Brain microvascular endothelial cell (primary cell): ENCODE measurements around the gene CD8B2.

Source experiments
- DNase-seq: peaks from one replicate; pipeline ENCODE4 v3.0.0-alpha.2; 2020
- H3K27ac ChIP-seq: fragments of 250-450 bp; sonication (Bioruptor Pico); 2 replicates; pipeline ENCODE4 v1.5.1; 2020; ENCODE audit warnings: mild to moderate bottlenecking, moderate library complexity
- H3K27me3 ChIP-seq: fragments of 250-450 bp; sonication (Bioruptor Pico); replicated peaks from 2 replicates; pipeline ENCODE4 v1.5.1; 2020; ENCODE audit warnings: mild to moderate bottlenecking
- H3K36me3 ChIP-seq: fragments of 250-450 bp; sonication (Bioruptor Pico); replicated peaks from 2 replicates; pipeline ENCODE4 v1.5.1; 2020; ENCODE audit warnings: mild to moderate bottlenecking
- H3K4me3 ChIP-seq: 2 replicates; pipeline ENCODE4 v1.5.1; 2011; ENCODE audit warnings: low read depth, mild to moderate bottlenecking, control low read depth, low read length, moderate library complexity
- in situ Hi-C: cut with HindIII; loops from 2 replicates; pipeline ENCODE4 v1.10.0; 2017; ENCODE audit warnings: low sequenced_read_pairs, low pct_ligation_motif_present
- TF ChIP-seq, protein P1 (sequence below): IDR thresholded peaks from 2 replicates; pipeline ENCODE4 v1.5.1; 2011; ENCODE audit warnings: low read depth, mild to moderate bottlenecking, moderate library complexity, low read length, control low read depth, inconsistent platforms; ENCODE audit errors: missing control alignments

Gene CD8B2

DNA sequence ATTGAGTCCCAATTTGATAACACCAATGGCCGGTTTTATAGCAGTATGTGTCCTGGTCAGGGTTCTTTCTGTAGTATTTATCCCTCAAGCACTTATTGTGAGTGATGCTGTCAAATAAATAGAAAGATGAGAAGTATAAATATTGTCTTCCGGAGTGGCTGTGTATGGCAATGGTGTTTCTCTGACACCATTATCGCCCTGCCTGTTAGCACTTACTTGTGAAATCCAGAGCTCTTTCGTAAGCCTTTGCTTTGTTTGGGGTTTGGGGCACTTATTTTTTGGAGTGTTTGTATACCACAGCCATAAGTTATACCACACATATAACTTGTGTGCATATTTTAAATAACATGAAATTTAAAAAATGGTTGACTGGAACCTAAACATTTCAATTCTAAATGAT is 29.3 kb downstream of the CD8B2 start:
- Histone ChIP-seq H3K27ac (no peak overlapping the region), H3K27me3 (no peaks in the 10 kb centered on the region), H3K4me3 (no peak overlapping the region), H3K36me3 (no peaks in the 10 kb centered on the region)
- no peak for DNase-seq
- TF ChIP-seq, protein P1, sequence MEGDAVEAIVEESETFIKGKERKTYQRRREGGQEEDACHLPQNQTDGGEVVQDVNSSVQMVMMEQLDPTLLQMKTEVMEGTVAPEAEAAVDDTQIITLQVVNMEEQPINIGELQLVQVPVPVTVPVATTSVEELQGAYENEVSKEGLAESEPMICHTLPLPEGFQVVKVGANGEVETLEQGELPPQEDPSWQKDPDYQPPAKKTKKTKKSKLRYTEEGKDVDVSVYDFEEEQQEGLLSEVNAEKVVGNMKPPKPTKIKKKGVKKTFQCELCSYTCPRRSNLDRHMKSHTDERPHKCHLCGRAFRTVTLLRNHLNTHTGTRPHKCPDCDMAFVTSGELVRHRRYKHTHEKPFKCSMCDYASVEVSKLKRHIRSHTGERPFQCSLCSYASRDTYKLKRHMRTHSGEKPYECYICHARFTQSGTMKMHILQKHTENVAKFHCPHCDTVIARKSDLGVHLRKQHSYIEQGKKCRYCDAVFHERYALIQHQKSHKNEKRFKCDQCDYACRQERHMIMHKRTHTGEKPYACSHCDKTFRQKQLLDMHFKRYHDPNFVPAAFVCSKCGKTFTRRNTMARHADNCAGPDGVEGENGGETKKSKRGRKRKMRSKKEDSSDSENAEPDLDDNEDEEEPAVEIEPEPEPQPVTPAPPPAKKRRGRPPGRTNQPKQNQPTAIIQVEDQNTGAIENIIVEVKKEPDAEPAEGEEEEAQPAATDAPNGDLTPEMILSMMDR, result no peak
- in situ Hi-C loops, result no loop called here

DNA sequence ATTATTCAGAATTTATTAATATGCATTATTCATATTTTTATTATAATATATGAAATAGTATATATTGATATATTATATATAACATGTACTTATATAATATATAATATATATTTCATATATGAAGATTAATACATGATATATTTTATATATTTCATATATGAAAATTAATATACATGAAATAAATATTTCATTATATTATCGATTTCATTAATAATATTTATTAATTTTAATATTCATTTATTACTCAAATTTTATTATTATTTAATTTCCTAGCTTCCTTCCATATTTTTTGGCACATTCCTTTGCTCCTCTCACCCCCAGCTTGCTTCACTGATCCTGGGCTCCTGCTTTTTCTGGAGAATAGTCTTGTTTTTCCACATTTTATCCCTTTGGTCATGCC is 29.7 kb downstream of the CD8B2 start:
- no peak overlapping the region for H3K4me3 ChIP-seq
- H3K27ac ChIP-seq, result no peak overlapping the region
- in situ Hi-C loops, result no loop called here
- DNase-seq, result no peak
- H3K36me3 ChIP-seq, result no peaks in the 10 kb centered on the region
- no peaks in the 10 kb centered on the region for H3K27me3 ChIP-seq
- TF ChIP-seq, protein P1, result no peak

DNA sequence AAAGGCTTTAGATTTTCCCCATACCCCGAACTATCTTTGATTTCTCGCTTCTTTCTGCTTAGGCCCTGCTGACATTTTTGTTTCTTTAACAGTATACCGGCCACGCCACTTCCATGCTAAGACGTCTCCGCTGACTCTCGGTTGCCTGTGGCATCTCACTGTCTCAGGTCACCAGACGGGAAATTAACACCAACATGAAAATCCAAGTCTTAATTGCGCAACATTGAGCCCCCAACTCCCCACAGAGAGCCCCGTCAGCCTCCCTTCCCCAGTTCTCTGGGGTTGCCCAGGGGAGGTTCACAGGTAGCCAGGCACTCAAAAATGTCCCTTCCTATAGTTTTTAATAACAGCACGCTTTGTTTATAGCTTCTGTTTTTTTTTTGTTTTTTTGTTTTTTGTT is 30.2 kb downstream of the CD8B2 start:
- Histone ChIP-seq H3K27me3 (no peaks in the 10 kb centered on the region), H3K36me3 (no peaks in the 10 kb centered on the region), H3K27ac (no peak overlapping the region), H3K4me3 (no peak overlapping the region)
- in situ Hi-C loops, result no loop called here
- DNase-seq, result no peak
- TF ChIP-seq, protein P1, result no peak

DNA sequence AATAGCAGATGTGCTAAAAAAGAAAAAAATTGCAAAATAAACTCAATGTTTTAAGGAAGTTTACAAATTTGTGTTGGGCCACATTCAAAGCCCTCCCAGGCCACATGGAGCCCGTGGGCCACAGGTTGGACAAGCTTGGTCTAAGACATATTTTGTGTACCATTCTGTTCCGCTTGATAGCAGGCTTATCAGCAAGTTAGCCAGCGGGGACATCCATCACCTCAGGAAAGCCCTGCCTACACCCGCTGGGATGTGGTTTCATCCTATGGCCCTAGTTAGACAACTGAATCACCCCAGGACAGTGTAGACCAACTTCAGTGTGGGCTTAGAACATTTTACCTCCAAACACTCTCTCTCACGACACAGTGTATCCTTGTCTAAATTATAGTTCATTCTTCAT is 32.6 kb downstream of the CD8B2 start:
- H3K4me3 ChIP-seq, result no peak overlapping the region
- TF ChIP-seq, protein P1, result no peak
- H3K27me3 ChIP-seq, result no peaks in the 10 kb centered on the region
- no peak for DNase-seq
- H3K36me3 ChIP-seq, result no peaks in the 10 kb centered on the region
- in situ Hi-C loops, result no loop called here
- H3K27ac ChIP-seq, result no peak overlapping the region

DNA sequence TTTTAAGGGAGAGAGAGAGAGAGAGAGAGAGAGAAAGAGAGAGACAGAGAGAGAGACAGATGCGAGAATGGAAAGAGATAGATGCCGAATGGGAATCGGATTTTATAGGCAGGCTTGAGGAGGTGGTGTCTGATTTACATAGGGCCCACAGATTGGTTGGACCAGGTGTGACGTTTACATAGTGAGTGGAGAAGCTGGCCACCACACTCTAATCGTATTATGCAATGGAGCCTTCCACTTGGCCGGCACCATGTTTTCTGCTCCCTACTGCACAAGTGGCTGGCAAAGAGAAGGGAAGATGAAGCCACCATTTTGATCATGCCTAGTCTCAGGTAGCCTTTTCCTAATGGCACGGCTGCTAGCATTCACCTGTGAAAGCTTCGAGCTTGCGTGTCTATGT is 33.9 kb downstream of the CD8B2 start:
- H3K27me3 ChIP-seq, result no peaks in the 10 kb centered on the region
- DNase-seq, result no peak
- H3K36me3 ChIP-seq, result no peaks in the 10 kb centered on the region
- no peak overlapping the region for H3K4me3 ChIP-seq
- TF ChIP-seq, protein P1, result no peak
- H3K27ac ChIP-seq, result no peak overlapping the region
- in situ Hi-C loops, result no loop called here

DNA sequence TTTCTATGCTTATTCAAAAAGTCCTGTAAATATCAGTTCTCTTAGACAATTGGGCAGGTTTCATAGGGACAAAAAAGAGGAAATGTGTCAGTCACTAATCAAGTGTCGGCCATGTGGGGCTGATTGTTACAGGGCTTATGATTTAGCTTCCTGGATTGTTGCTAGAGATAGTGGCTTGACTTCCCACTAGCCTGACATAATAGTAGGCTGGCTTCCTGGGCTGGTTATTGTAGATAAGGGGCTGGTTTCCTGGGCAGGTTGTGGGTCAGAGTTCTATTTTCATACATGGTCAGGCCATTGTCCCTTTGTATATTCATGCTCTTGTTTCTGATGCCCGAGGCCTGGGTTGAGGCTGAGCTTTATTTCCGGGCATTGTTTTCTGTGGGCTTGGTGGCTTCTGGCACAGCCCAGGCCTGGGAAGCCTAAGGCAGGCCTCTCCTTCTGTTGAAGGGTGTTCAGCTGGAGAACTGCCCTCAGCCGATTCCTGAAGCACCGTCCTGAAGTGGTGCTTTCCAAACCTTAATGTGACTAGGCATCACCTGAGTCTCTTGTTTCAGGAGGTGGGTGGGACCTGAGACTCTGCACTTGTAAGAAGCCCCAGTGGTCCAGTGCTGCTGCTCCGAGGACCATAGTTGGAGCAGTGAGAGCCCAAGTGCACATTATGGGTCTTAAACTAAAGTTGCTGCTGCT is 37.0 kb downstream of the CD8B2 start:
- TF ChIP-seq, protein P1, result no peak
- Histone ChIP-seq H3K36me3 (no peaks in the 10 kb centered on the region), H3K27me3 (no peaks in the 10 kb centered on the region), H3K27ac (no peak overlapping the region), H3K4me3 (no peak overlapping the region)
- in situ Hi-C loops, result no loop called here
- no peak for DNase-seq
